K562 (cell line): ENCODE measurements around the gene IRX3.

Experiments used
- CREB1 ChIP-seq, 2 experiments: sonication (generic) in 1 of 2; formaldehyde crosslinking in 1 of 2; IDR thresholded peaks; 2 replicates each; pipeline versions ENCODE4 v1.6.1 to v1.8.0; 2012 to 2022; ENCODE audit warnings: inconsistent platforms in 1 of 2, mild to moderate bottlenecking in 1 of 2, missing genetic modification reagents in 1 of 2, moderate library complexity in 1 of 2
- CTCF ChIP-seq, 3 experiments: IDR thresholded peaks in 2 of 3; conservative IDR thresholded peaks in 1 of 3; 2 replicates each; pipeline ENCODE4 v1.5.1; 2011 to 2012; ENCODE audit warnings: low read length in 3 of 3, mild to moderate bottlenecking in 3 of 3, control low read depth in 2 of 3, improper control_type of control experiment in 1 of 3, inconsistent platforms in 1 of 3, low read depth in 1 of 3, mixed read lengths in 1 of 3, moderate library complexity in 1 of 3; ENCODE audit not compliant: insufficient read depth in 2 of 3
- FOXM1 ChIP-seq, 2 experiments: fragments of 450-650 bp in 1 of 2; sonication (generic) in 1 of 2; formaldehyde crosslinking in 1 of 2; IDR thresholded peaks; 2 replicates each; pipeline versions ENCODE4 v1.6.1 to v1.9.0; 2017 to 2022; ENCODE audit warnings: low read depth in 2 of 2, mild to moderate bottlenecking in 2 of 2, missing genetic modification reagents in 1 of 2, moderate library complexity in 1 of 2
- HBP1 ChIP-seq: fragments of 450-650 bp; formaldehyde crosslinking; IDR thresholded peaks from 2 replicates; pipeline ENCODE4 v1.4.0; 2022; ENCODE audit warnings: missing genetic modification characterization
- MAZ ChIP-seq, 2 experiments: fragments of 450-650 bp in 1 of 2; sonication (generic) in 1 of 2; formaldehyde crosslinking; IDR thresholded peaks in 1 of 2; conservative IDR thresholded peaks in 1 of 2; 2 replicates each; pipeline versions ENCODE4 v1.4.0 to v1.5.0; 2020; ENCODE audit warnings: mild to moderate bottlenecking in 1 of 2, missing genetic modification reagents in 1 of 2
- NFATC3 ChIP-seq: fragments of 450-650 bp; IDR thresholded peaks from 2 replicates; pipeline ENCODE4 v1.6.1; 2017; ENCODE audit warnings: mild to moderate bottlenecking
- NFYB ChIP-seq: IDR thresholded peaks from 2 replicates; pipeline ENCODE4 v1.6.1; 2011; ENCODE audit warnings: mild to moderate bottlenecking, moderate library complexity; ENCODE audit not compliant: insufficient read length; ENCODE audit errors: extremely low read depth
- POLR2A ChIP-seq: fragments of 450-650 bp; conservative IDR thresholded peaks from 2 replicates; pipeline ENCODE4 v1.6.1; 2016
- RAD21 ChIP-seq, 2 experiments: fragments of 250-450 bp in 1 of 2; fragments of 450-650 bp in 1 of 2; sonication (Bioruptor Pico) in 1 of 2; formaldehyde crosslinking in 1 of 2; IDR thresholded peaks in 1 of 2; conservative IDR thresholded peaks in 1 of 2; 2 replicates each; pipeline versions ENCODE4 v1.4.0 to v1.8.0; 2020 to 2022; ENCODE audit warnings: mild to moderate bottlenecking in 2 of 2, moderate library complexity in 1 of 2
- ZKSCAN1 ChIP-seq: fragments of 150-350 bp; IDR thresholded peaks from 2 replicates; pipeline ENCODE4 v1.6.1; 2016; ENCODE audit warnings: low read depth, low read length
- ZNF121 ChIP-seq: sonication (generic); formaldehyde crosslinking; conservative IDR thresholded peaks from 2 replicates; pipeline ENCODE4 v1.8.0; 2022; ENCODE audit warnings: missing genetic modification reagents
- ZNF384 ChIP-seq: IDR thresholded peaks from 2 replicates; pipeline ENCODE4 v1.6.1; 2012; ENCODE audit warnings: low read depth, low read length, improper control_type of control experiment

- TF ChIP-seq RAD21 (CRISPR knock-in tag; conservative IDR thresholded peaks at IDR 0.05 in 1 of 2, IDR thresholded peaks at IDR 0.05 in 1 of 2), result no peak
- no peak for TF ChIP-seq HBP1
- TF ChIP-seq ZNF384, result no peak
- TF ChIP-seq NFYB, result no peak
- TF ChIP-seq NFATC3, result no peak
- no peak for TF ChIP-seq FOXM1 (IDR thresholded peaks at IDR 0.05; ENCODE audit: low read depth)
- no peak for TF ChIP-seq FOXM1 (CRISPR knock-in tag; IDR thresholded peaks at IDR 0.05; ENCODE audit: low read depth)
- no peak for TF ChIP-seq CREB1 (IDR thresholded peaks at IDR 0.05)
- TF ChIP-seq CREB1 (CRISPR knock-in tag; IDR thresholded peaks at IDR 0.05), result no peak
- no peak for TF ChIP-seq MAZ (CRISPR knock-in tag; conservative IDR thresholded peaks at IDR 0.05 in 1 of 2, IDR thresholded peaks at IDR 0.05 in 1 of 2)
- TF ChIP-seq POLR2A, result no peak
- no peak for TF ChIP-seq ZNF121 (CRISPR knock-in tag)
- TF ChIP-seq ZKSCAN1, result no peak
- TF ChIP-seq CTCF (IDR thresholded peaks at IDR 0.05 in 2 of 3, conservative IDR thresholded peaks at IDR 0.05 in 1 of 3; ENCODE audit: insufficient read depth in 2 of 3, low read depth in 1 of 3, low read length in 3 of 3), result no peak
Measured at GRCh38 chr16:54288030-54288834, 1.6 kb upstream of the IRX3 start.
